NCI-H1092 (cell line): ENCODE data around the gene CDH3.
A peak's percentile ranks its signal among the peaks of the same experiment; 100 is the strongest.
"Not testable (repeated sequence)": the region's sequence is repeated elsewhere in the genome, so short reads cannot be mapped to it uniquely, and the experiment has no call there.

Experiments
- DNase-seq: peaks from one replicate; lab custom pipeline; 2025; lab: John Stamatoyannopoulos, UW

The CDH3 gene

GRCh38 chr16:68704232-68704867 lies 59.2 kb downstream of the CDH3 start:
- peak; percentile 69 for DNase-seq

GRCh38 chr16:68707340-68708152 lies 62.4 kb downstream of the CDH3 start:
- no peak for DNase-seq

GRCh38 chr16:68710211-68710610 lies 65.1 kb downstream of the CDH3 start:
- DNase-seq = no peak

- no peak for DNase-seq
Measured at GRCh38 chr16:68711421-68712139, 66.5 kb downstream of the CDH3 start.

- DNase-seq = no peak
Measured at GRCh38 chr16:68713361-68713760, 68.3 kb downstream of the CDH3 start.

GRCh38 chr16:68715471-68715870 lies 70.4 kb downstream of the CDH3 start:
- DNase-seq = no peak

- not testable (repeated sequence) for DNase-seq
Measured at GRCh38 chr16:68716516-68716915, 71.4 kb downstream of the CDH3 start.

- no peak for DNase-seq
Measured at GRCh38 chr16:68717684-68718083, 72.6 kb downstream of the CDH3 start.

- DNase-seq = no peak
Measured at GRCh38 chr16:68718590-68718989, 73.5 kb downstream of the CDH3 start.

- no peak for DNase-seq
Measured at GRCh38 chr16:68719993-68720489, 74.9 kb downstream of the CDH3 start.

- no peak for DNase-seq
Measured at GRCh38 chr16:68722119-68723024, 77.3 kb downstream of the CDH3 start.

GRCh38 chr16:68724797-68725196 lies 79.7 kb downstream of the CDH3 start:
- no peak for DNase-seq

GRCh38 chr16:68728523-68728922 lies 83.4 kb downstream of the CDH3 start:
- DNase-seq = no peak

- DNase-seq = no peak
Measured at GRCh38 chr16:68731637-68732036, 86.5 kb downstream of the CDH3 start.

GRCh38 chr16:68732042-68732680 lies 87.1 kb downstream of the CDH3 start:
- peak; percentile 42 for DNase-seq

- DNase-seq = no peak
Measured at GRCh38 chr16:68732741-68733399, 87.8 kb downstream of the CDH3 start.

GRCh38 chr16:68733570-68733969 lies 88.5 kb downstream of the CDH3 start:
- DNase-seq = no peak

GRCh38 chr16:68734782-68735181 lies 89.7 kb downstream of the CDH3 start:
- no peak for DNase-seq

- no peak for DNase-seq
Measured at GRCh38 chr16:68736561-68736960, 91.5 kb downstream of the CDH3 start.

- peak; percentile 18 for DNase-seq
Measured at GRCh38 chr16:68737046-68737729, 92.1 kb downstream of the CDH3 start, which contains the start of gene CDH1. Gene CDH1, plus strand, starts transcription at chr16:68737292. Its CDS starts 124 bp downstream, at chr16:68737416.
